GM19099 (cell line): ENCODE data around the gene HAUS3.

Source experiments
- POLR2A ChIP-seq: IDR thresholded peaks from 3 replicates; pipeline ENCODE4 v1.6.1; 2011; ENCODE audit warnings: low read depth; ENCODE audit not compliant: insufficient read length; ENCODE audit errors: extremely low read depth

Gene HAUS3

GRCh38 chr4:2251073-2251794, 9.3 kb upstream of the HAUS3 start:
- no peak for TF ChIP-seq POLR2A

- TF ChIP-seq POLR2A, result no peak
Measured at GRCh38 chr4:2250357-2251072, 8.6 kb upstream of the HAUS3 start.

- TF ChIP-seq POLR2A, result no peak
Measured at GRCh38 chr4:2249526-2250356, 7.8 kb upstream of the HAUS3 start.

GRCh38 chr4:2248821-2249261, 6.9 kb upstream of the HAUS3 start:
- no peak for TF ChIP-seq POLR2A

- TF ChIP-seq POLR2A, result no peak
Measured at GRCh38 chr4:2248044-2248780, 6.3 kb upstream of the HAUS3 start.

GRCh38 chr4:2247128-2248043, 5.5 kb upstream of the HAUS3 start:
- TF ChIP-seq POLR2A, result no peak

GRCh38 chr4:2246384-2247127, 4.6 kb upstream of the HAUS3 start:
- no peak for TF ChIP-seq POLR2A

- TF ChIP-seq POLR2A, result no peak
Measured at GRCh38 chr4:2245787-2246275, 3.9 kb upstream of the HAUS3 start.

GRCh38 chr4:2245057-2245786, 3.3 kb upstream of the HAUS3 start:
- TF ChIP-seq POLR2A, result no peak

GRCh38 chr4:2243681-2244380, 1.9 kb upstream of the HAUS3 start:
- no peak for TF ChIP-seq POLR2A

GRCh38 chr4:2241003-2241402, 918 bp downstream of the HAUS3 start:
- TF ChIP-seq POLR2A, result no peak
